ENCODE measurements around the gene PADI2.

DNA sequence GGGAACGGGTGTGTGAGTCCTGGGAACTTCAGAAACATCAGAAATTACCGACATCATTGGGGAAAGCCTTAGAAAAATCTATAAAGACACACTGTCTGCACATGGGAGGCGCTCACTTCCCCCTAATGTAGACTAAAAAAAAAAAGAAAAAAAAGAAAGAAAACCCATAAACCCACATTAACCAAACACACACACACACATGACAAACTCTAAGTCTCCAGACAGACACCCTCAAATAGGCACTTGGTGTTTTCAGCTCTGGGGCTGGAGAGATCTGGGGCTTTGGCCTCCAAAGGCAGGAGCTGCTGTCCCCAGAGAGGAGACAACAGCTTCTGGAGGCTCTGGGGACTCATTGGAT is 52.2 kb downstream of the PADI2 start:
- TF ChIP-seq, protein P1, sequence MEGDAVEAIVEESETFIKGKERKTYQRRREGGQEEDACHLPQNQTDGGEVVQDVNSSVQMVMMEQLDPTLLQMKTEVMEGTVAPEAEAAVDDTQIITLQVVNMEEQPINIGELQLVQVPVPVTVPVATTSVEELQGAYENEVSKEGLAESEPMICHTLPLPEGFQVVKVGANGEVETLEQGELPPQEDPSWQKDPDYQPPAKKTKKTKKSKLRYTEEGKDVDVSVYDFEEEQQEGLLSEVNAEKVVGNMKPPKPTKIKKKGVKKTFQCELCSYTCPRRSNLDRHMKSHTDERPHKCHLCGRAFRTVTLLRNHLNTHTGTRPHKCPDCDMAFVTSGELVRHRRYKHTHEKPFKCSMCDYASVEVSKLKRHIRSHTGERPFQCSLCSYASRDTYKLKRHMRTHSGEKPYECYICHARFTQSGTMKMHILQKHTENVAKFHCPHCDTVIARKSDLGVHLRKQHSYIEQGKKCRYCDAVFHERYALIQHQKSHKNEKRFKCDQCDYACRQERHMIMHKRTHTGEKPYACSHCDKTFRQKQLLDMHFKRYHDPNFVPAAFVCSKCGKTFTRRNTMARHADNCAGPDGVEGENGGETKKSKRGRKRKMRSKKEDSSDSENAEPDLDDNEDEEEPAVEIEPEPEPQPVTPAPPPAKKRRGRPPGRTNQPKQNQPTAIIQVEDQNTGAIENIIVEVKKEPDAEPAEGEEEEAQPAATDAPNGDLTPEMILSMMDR (IDR thresholded peaks at IDR 0.05) = no peak
- no peak for TF ChIP-seq POLR2A (IDR thresholded peaks at IDR 0.05)
